ENCODE measurements around the gene SCAMP5. TPM values are rescaled to one million over a fixed set of nuclear protein-coding genes. Genes with fewer than 3 reads are reported as not detected.

The SCAMP5 gene, protein sequence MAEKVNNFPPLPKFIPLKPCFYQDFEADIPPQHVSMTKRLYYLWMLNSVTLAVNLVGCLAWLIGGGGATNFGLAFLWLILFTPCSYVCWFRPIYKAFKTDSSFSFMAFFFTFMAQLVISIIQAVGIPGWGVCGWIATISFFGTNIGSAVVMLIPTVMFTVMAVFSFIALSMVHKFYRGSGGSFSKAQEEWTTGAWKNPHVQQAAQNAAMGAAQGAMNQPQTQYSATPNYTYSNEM
- total RNA-seq (2022; extraction: Qiagen RNA extraction), result 11.4 to 14.0 TPM (median 13.1 TPM) in 5 replicates

DNA sequence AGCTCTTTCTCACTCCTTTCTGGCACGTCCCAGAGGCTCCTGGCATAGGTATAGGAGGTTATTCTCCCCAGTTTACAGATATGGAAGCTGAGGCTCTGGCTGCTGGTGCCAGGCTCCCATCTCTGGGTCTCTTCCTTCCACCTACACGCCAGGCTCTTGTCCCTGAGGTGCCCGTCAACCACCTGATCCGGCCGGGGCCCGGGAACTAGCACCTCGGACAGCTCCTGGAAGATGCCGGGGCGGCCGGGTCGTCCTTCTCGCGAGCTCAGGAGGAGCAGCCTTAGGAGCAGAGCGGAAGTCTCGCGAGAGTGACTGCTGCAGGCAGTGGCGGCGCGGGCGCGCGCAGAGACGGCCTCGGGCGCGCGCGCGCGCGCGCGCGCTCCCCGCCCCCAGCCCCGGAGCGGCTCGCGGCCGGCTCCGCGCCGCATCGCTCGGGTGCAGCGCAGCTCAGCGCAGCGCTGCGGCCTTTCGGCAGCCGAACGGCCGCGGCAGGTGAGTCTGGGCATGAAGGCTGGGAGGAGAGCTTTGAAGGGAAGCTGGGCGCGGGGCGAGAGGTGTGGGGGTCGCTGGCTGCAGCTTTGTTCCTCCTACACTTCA lies at the start of gene SCAMP5:
SCAMP5 (plus strand) TSS at position 382 of the 597 bp plus-strand sequence. CDS start 16,277 bp downstream, outside the sequence.

DNA sequence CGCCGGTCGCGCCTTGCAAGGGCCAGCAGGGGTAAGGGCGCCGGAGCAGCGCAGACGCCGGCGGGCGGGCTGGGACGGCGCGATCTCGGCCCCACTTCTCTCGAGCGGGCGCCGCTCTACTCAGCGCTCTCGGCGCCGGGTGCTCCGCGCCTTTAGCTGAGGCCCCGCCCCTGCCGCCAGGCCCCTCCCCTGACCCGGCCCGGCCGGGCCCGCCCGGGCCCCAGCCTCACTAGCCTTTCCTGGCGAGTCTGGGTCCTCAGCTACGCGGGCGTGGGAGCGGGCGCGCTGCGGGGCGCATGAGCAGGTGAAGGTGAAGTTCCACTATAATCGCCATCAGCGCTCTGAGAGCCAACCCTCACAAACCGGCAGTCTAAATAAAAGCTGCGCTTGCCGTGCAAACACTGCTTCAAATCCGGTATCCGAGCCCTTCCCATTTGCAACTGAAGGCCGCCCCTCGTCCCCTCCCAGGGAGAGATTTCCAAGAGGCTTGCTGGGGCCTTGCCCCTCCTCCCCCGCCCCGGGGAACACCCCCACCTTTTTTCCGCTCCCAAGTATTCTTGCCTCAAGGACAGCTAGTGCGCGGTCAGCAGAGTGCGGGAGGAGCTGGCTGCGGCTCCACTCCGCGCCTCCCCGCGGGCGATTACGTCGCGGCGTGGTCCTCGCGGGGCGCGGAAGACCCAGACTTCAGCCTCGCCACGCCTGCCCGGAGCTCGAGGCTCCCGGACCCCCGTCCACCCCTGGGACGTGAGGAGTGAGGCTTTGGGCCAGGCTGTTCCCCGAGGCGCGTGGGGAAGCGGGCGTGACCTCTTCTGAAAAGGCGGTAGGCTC lies 38.5 kb upstream of the SCAMP5 start, which contains the start of gene RPP25:
RPP25 (minus strand) TSS at position 125 of the 828 bp plus-strand sequence. CDS start 189 bp downstream, outside the sequence.

DNA sequence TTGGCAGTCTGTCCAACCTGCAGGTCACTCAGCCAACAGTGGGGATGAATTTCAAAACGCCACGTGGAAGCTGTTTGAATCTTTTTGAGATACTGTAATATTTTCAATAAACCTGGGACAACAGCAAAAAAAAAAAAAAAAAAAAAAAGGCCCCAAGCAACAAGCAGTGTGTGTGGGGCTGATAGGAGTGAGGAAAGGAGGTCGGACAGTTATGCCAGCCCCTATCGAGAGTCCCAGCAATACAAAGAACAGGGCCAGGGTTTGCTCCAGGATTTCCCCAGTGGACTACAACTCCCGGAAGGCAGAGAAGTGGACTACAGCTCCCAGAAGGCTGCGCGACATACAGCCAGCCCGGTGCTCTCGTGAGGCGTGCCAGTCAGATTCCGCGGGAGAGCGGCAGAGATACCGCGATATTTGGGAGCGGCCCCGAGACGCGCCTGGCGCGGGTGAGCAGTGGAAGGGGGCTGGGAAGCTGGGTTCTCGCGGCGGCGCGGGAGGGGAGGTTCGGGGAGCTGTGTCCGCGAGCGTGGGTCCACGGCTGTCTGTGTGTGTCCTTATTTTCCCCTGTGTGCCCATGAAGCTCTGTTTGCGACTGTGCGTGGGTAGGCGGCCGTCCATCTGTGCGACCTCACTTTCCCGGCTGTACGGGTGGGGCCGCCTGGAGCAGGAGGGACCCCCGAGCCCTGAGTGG lies 28.0 kb downstream of the SCAMP5 start, which contains the start of gene PPCDC:
PPCDC (plus strand) TSS at position 410 of the 691 bp plus-strand sequence. CDS start 4,729 bp downstream, outside the sequence.

Other genes with a start within 250 kb of the SCAMP5 start
- gene CYP1A2, start 246.7 kb upstream of the SCAMP5 start, total RNA-seq (2022; extraction: Qiagen RNA extraction), result not detected in 5 replicates
- 59.4 to 74.2 TPM (median 63.1 TPM) in 5 replicates for gene CSK, start 213.5 kb upstream of the SCAMP5 start, total RNA-seq (2022; extraction: Qiagen RNA extraction)
- 0.09 to 0.15 TPM in 2 of 5 replicates, not detected in the others for gene LMAN1L, start 182.7 kb upstream of the SCAMP5 start, total RNA-seq (2022; extraction: Qiagen RNA extraction)
- 0.05 to 0.06 TPM in 2 of 5 replicates, not detected in the others for gene CPLX3, start 168.9 kb upstream of the SCAMP5 start, total RNA-seq (2022; extraction: Qiagen RNA extraction)
- gene ULK3, start 152.4 kb upstream of the SCAMP5 start, total RNA-seq (2022; extraction: Qiagen RNA extraction), result 31.5 to 35.9 TPM (median 33.9 TPM) in 5 replicates
- gene SCAMP2, start 122.2 kb upstream of the SCAMP5 start, total RNA-seq (2022; extraction: Qiagen RNA extraction), result 62.6 to 67.1 TPM (median 64.1 TPM) in 5 replicates
- gene MPI, start 105.5 kb upstream of the SCAMP5 start, total RNA-seq (2022; extraction: Qiagen RNA extraction), result 27.3 to 43.1 TPM (median 29.9 TPM) in 5 replicates
- gene FAM219B, start 88.7 kb upstream of the SCAMP5 start, total RNA-seq (2022; extraction: Qiagen RNA extraction), result 31.2 to 40.6 TPM (median 35.3 TPM) in 5 replicates
- 375 to 627 TPM (median 557 TPM) in 5 replicates for gene COX5A, start 57.5 kb upstream of the SCAMP5 start, total RNA-seq (2022; extraction: Qiagen RNA extraction)
- 19.2 to 26.0 TPM (median 25.6 TPM) in 5 replicates for gene RPP25, start 38.8 kb upstream of the SCAMP5 start, total RNA-seq (2022; extraction: Qiagen RNA extraction)
- gene PPCDC, start 28.0 kb downstream of the SCAMP5 start, total RNA-seq (2022; extraction: Qiagen RNA extraction), result 13.6 to 22.6 TPM (median 17.3 TPM) in 5 replicates
- gene C15orf39, start 206.3 kb downstream of the SCAMP5 start, total RNA-seq (2022; extraction: Qiagen RNA extraction), result 30.1 to 33.9 TPM (median 30.9 TPM) in 5 replicates